HTR-8/SVneo (cell line): ENCODE results near the gene GJA5.
"Not testable (repeated sequence)": the region's sequence is repeated elsewhere in the genome, so short reads cannot be mapped to it uniquely, and the experiment has no call there.

Experiments used
- DNase-seq: peaks from one replicate; pipeline ENCODE4 v3.0.0; 2011; ENCODE audit warnings: low spot score, mixed read lengths; ENCODE audit not compliant: insufficient read length
- FAIRE-seq: peaks from 2 replicates; lab custom pipeline; 2011; peaks lifted over from hg19 to GRCh38; lab: Jason Lieb, UNC

GJA5 gene

DNA sequence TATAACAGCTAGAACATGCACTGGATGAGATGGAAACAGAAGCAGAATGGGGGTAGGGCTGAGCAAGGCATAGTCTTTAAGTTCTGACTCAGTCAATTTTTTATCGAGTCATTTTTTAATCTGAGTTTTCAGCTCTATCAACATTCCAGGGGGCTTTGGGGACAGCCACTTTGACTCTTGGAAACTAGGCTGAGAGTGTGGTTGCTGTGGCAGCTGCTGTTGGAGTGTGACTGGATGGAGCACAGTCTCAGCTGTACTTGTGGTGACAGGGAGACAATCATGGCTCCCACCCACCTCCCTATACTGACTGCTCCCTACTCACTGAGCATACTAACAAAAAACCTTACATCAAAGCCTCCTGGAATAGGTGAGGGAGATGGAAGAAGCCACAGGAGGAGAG, 25.0 kb downstream of the GJA5 start:
- no peak for DNase-seq
- FAIRE-seq: no peak

- not testable (repeated sequence) for DNase-seq, FAIRE-seq
Observed at GRCh38 chr1:147734291-147734841, 26.0 kb downstream of the GJA5 start.

GRCh38 chr1:147729315-147729714, 31.1 kb downstream of the GJA5 start:
- FAIRE-seq: no peak

GRCh38 chr1:147726168-147726567, 34.2 kb downstream of the GJA5 start:
- FAIRE-seq: no peak

More at GRCh38 chr1:147729315-147729714, 31.1 kb downstream of the GJA5 start:
- no peak for DNase-seq

DNA sequence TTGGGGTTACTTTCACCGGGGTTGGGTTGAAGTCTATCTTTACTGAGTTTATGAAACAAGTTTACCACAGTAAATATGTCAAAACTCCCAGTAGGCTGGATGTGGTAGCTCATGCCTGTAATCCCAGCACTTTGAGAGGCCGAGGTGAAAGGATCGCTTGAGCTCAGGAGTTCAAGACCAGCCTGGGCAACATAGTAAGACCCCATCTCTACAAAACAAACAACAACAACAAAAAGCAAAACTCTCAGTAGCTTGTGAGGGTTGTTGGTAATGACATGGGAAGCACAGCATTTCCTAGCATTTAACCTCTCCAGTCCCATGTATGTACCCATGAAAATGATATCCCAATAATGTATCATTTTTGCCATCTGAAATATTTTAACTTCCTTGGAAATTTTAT, 34.7 kb downstream of the GJA5 start:
- FAIRE-seq: no peak
- no peak for DNase-seq

More at GRCh38 chr1:147726168-147726567, 34.2 kb downstream of the GJA5 start:
- DNase-seq: no peak

- FAIRE-seq (no peak), DNase-seq (peak; percentile 39)
Observed at GRCh38 chr1:147723691-147724323, 36.6 kb downstream of the GJA5 start.

DNA sequence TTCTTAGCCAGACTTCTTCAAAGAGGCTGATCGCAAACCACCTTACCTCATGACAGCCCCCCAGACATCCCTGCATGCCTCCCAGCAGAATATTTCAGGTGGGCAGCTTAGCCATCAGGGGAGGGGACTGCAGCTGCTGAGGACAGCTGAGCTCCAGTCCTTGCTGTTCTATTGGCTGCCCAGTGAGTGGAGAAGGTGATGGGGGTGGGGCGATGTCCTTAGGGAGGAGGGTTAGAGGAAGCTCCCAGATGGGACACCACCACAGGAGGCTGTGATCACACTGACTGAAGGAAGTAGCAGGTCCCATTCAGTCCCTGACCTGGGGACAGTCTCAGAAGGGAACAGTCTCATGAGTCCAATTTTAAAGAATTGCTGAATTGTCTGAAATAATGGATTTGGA, 38.3 kb downstream of the GJA5 start:
- FAIRE-seq (no peak), DNase-seq (no peak)

DNA sequence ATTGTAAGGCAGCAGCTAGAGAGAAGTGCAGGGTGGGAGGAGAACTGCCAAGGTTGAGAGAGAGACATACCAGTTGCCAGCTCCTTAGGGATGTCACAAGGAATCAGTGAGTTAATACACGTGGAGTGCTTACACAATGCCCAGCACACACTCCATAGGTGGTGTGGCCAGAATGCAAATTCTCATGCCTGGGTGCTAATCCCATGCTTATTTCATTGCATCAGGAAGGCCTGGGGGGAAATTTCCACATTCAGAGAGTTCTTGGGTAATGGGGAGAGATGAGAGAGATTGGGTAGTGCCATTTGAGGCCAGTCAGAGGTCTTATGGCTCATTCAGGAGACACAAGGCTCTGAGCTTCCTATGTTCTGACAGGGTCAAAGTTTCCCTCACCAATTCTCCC, 38.7 kb downstream of the GJA5 start:
- DNase-seq (no peak), FAIRE-seq (no peak)

GRCh38 chr1:147720557-147720956, 39.8 kb downstream of the GJA5 start:
- no peak for FAIRE-seq
- DNase-seq: no peak

- DNase-seq: no peak
- no peak for FAIRE-seq
Observed at GRCh38 chr1:147719711-147720225, 40.6 kb downstream of the GJA5 start.

GRCh38 chr1:147719029-147719698, 41.2 kb downstream of the GJA5 start:
- FAIRE-seq (no peak), DNase-seq (no peak)

DNA sequence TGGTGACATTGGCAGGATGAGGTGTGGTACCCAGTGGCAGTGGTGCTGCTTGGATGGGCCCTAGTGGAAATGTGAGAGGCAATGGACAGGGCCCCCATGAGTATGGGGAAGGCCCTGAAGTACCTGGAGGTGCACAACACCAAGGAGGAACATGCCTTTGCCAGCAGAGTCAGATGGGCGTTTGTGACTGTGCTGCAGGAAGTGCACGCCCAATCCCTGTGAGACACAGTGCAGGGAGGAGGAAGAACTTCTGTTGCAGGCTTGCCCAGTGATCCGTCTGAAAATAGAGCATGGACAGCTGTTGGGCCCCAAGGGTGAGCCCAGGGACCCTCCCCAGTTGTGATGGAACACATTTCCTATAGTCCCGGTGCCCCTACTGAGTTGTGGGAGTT, 42.7 kb downstream of the GJA5 start:
- DNase-seq (no peak), FAIRE-seq (no peak)

DNA sequence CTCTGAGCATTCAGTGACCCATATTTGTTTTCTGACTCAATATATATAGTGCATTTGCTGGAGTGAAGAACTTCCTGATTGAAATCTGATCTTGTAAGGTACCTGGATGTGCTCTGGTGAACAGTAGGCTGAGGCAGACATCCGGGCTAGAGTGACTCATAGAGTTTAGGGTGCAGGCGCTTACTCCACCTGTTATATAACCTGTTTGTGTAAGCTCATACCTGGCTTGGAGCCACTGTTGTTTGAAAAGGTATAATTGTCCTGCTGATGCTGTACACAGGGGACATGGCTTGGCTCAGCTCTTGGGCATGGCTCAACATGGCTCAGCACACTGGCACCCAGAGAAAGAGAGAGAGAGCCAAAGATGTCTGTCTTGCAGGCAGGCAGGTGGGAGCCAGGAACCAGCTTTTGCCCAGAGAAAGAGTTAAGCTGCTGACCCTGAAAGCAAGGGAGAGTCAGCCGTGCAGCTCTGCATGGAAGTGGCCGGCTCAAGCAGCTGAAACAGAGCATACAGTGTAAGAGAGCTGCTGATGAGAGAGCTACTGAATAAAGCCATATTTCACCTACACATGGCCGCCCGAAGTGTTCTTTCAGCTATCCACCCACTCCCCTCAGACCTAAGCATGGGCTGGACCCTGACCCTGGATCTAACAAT, 43.2 kb downstream of the GJA5 start:
- DNase-seq (no peak), FAIRE-seq (no peak)

- no peak for DNase-seq
- no peak for FAIRE-seq
Observed at GRCh38 chr1:147712605-147713004, 47.8 kb downstream of the GJA5 start.
